Kidney glomerular epithelial cell (primary cell): ENCODE data around the gene LRRFIP1.

ENCODE experiments used
- DNase-seq: peaks from one replicate; lab custom pipeline; 2025; lab: John Stamatoyannopoulos, UW

The LRRFIP1 gene

GRCh38 chr2:237726401-237726830, 99.0 kb downstream of the LRRFIP1 start:
- DNase-seq, result peak; percentile 55

GRCh38 chr2:237727363-237727762, 100.0 kb downstream of the LRRFIP1 start:
- DNase-seq, result no peak

DNA sequence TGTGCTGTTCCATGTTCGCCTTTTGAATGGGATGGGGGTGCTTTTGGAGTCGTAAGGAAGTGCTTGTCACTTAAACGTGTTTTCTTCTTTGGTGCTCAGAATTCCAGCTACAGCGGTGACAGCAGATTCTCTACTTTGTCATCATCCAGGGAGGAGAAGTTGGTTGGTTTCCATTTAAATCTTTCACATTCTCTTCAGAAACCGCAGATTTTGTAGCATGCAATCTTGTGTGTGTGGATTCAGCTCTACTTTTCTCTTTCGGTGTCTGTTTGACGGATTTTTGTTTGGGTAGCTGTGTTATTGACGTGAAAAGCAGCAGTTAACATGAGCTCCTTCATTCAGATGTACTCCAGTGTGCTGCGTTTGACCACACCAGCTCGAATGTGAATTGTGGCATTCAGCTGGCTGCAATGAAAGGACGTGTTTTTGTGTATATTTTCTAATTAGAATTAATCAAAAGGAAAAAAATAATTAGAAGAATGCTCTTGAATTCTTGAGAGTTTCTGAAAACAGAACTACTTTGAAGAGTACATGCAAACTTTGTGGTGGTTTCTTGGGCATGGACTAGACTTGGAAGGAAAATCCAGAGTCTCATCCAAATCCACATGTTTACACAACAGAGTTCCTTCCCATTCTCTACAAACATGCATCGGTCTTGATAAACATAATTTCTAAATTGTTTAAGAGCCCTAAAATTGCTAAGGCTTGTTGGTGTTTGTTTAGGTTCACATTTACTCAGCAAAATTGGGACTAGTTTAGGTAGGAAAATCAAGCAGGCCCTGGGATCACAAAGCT, 102.5 kb downstream of the LRRFIP1 start:
- no peak for DNase-seq

DNA sequence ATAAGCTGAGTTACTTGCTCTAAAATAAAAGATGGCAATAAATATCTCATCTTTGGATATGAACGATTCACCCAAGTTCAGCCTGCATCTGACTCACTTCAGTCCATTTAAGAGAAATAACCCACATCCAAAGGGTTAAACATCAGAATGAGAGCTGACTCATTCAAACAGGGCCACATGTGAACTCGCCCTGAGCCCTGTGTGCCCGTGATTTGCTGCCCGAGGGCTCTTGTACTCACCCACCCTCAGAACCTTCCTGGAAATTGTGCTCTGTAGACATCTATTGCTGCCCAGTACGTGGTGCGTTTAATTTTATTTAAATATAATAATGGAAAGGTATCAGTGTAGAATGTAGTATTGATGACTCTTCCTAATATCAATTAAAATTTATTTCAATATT, 104.3 kb downstream of the LRRFIP1 start:
- peak; percentile 74 for DNase-seq

DNA sequence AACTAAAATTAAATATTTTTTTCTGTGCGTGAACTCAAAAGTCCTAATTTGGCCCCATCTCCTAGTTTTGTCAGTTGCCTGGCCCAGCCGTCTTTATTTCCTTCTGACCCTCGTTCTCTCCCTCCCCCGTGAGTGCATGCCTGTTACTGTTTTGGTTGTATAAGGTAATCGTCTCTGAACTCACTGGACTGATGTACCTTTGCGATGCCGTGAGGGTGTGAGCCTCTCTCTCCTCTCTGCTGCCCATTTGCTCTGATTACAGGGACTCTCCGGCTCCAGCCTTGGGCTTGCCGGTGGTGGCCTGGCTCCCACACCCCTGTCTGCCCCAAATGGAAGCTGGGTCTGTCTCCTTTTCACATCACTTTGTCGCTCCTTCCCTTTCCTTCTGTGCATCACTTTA, 104.7 kb downstream of the LRRFIP1 start:
- DNase-seq, result no peak

DNA sequence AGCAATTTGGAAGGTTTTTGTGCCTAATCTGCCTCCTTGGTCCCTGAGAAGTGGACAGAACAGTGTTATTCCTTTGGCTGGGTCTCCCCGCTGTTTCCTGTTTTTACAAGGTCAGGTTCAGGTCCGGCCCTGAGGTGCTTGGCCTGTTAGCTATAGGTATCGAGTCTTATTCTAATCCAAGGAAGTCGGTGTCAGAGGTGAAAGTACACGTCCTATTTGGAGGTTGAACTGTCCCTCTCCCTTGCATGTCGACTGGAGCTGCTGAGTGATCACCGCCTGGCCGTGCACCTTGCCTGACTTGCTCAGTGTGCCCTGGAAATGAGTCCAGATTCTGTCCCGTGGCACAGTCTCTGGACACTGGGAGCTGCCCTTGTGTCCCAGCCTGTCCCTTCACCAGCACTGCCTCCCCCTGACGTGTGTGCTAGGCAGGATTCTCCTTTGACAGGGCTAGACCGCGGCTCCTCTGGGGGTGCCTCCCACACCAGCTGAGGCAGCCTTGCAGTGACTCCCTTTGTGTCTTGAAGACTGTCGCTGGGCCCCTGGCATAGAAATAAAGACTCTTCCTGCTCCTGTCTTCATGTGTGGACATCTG, 105.5 kb downstream of the LRRFIP1 start:
- DNase-seq, result no peak

DNA sequence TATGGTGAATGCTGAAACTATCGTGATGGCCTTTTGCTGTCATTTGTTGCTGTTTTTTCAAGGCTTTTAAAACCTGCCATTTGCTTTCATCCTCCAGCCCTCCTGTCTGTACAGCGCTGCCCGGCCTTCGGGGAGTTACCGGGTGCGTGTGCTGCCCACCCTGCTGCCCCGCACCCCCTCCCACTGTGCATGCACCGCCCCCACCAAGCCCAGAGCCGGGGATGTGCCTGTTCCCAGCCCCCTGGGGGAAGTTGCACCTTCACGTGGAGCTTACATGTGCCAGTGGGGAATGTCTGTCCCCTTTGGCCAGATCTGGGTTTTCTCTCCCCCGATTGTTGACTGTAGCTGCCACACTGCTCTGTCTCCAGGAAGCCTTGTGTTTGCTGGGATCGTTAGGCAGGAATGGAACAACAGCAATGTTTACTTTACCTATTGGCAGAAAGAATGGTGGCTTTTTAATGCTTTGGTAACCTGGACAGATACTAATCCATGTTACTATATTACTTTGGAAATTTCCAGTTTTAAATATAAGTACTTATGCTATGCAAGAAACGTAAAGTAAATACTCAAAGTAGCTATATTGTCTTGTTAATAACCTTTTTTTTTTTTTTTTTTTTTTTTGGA, 106.4 kb downstream of the LRRFIP1 start:
- DNase-seq, result no peak

GRCh38 chr2:237734905-237735623, 107.7 kb downstream of the LRRFIP1 start:
- DNase-seq, result no peak

- no peak for DNase-seq
These were observed 108.4 kb downstream of the LRRFIP1 start for GRCh38 chr2:237735798-237736197.

- no peak for DNase-seq
These were observed 109.4 kb downstream of the LRRFIP1 start for GRCh38 chr2:237736783-237737182.

DNA sequence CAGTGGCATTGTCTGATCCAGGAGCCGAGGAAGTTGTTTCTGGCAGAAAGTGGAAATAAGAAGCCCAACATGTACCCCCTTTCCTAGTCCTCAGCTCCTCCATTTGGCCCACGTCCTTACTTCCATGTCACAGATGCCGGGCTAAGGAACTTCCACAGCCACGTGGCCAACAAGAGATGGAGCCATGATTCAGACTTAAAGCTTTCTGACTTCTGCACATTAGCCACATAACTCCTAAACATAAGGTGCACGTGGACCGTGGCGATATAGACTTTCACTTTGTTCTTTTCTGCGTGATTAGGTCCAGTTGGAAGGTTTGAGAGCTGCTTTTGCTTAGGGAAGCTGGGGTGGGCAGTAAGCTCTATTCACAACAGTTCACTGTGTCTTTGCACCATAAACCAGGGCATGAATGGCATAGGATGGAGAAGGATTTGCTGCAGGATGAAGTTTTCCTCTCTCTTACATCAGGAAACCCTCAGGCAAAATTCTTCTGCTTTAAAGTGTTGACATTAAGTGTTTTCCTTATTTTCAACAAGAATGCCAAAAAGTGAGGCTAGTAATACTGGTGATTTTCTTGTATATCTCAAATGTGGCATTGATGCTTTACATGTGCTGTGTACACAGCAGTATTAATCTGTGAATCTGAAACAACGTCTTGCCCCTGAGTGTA, 109.9 kb downstream of the LRRFIP1 start:
- no peak for DNase-seq

DNA sequence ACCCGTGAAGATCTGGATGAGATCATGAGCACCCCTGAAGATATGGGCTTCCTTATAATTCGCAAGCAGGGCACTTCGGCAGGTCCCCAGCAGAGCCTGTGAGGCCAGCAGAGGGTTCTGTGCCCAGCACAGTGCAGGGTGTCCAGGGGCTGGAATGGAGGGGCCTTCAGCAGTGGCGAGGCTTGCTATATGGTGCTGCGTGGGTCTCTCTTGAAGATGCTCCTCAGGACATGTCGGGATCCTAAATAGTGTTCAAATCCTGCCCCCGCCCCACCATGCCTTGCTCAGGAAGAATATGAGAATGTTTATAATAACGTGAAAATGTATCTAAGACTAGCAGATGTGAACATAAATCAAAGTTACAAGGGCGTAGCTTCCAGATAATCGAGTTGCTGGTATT, 110.9 kb downstream of the LRRFIP1 start:
- DNase-seq, result no peak

DNA sequence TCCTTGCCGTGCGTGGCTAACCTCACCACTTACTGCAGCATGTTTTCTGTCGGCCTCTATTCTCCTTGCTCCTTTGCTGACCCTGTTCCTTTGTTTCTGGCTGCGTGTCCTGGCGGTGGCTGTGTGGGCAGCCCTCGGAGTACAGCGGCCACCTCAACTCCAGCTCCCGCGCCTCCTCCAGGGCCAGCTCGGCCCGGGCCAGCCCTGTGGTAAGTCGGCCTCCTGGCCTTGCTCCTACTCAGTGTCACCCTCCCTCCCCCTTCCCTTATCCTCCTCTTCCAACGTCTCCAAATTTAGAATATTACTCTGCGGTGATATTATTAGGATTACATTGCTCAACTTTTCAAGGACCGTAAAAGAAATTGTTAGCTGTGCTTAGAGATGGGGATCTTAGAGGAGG, 111.7 kb downstream of the LRRFIP1 start:
- DNase-seq, result no peak

- no peak for DNase-seq
These were observed 114.8 kb downstream of the LRRFIP1 start for GRCh38 chr2:237742191-237742590.

- no peak for DNase-seq
These were observed 115.2 kb downstream of the LRRFIP1 start for GRCh38 chr2:237742614-237743013.

DNA sequence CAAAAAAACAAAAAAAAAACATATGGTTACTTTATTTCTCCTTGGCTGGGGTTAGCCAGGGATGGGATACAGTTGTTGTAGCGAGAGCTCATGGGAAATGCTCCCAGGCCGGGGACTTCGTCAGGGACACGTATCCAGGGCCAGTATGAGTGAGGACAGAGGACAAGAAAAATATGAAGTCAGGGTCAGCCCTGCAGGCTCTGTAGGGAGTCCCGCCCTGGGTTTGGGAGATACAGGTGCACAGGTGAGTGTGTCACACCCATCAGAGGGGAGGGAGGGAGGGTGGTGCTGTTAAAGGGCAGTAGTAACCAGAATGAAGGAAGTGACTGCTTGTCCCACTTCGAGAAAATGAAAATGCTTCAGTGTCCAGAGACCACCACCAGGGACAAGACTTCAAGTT, 115.6 kb downstream of the LRRFIP1 start:
- no peak for DNase-seq

GRCh38 chr2:237743561-237744269, 116.3 kb downstream of the LRRFIP1 start:
- no peak for DNase-seq

DNA sequence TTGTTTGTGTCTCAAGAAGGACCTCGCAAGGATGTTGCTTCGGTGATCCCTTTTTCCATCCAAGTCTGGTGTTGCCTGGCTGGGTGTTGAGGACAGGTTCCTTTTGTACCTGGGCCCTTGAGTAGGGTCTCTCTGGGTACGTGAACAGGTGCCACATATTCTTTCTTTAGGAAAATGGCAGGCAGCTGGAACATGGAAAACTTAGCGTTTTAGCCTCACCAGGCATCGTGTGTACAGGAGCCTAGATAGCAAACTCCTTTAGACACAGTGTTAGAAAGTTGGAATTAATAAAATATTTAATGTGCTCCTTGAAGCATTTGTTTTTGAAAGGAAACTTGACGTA, 116.9 kb downstream of the LRRFIP1 start:
- no peak for DNase-seq

- DNase-seq, result peak; percentile 32
These were observed 117.3 kb downstream of the LRRFIP1 start for GRCh38 chr2:237744613-237745249.

DNA sequence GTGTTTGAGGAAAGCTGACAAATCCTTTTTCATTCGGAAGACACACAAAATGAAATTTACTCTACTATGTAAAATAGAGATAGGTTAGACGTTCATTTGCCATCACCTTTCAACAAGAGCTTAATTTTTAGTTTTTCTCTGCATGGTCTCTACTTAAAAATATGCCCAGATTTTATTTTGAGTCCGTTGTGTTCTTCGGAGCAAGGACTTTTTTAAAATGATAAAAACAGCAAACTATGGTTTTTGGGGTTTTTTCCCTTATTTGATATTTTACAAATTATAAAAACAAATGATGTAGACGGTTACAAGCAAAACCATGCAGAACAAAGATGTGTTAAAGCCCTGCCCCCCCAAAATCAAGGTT, 117.8 kb downstream of the LRRFIP1 start:
- DNase-seq, result no peak
